HG02852 (cell line): ENCODE data around the gene CDC123.
A peak's percentile ranks its signal among the peaks of the same experiment; 100 is the strongest.
"Not testable (repeated sequence)": the region's sequence is repeated elsewhere in the genome, so short reads cannot be mapped to it uniquely, and the experiment has no call there.

Source experiments
- ATAC-seq: cut with Tn5 transposase; IDR thresholded peaks from one replicate; pipeline ENCODE4 v1.9.1; 2021; ENCODE audit warnings: mild to moderate bottlenecking, moderate library complexity; ENCODE audit not compliant: unreplicated experiment

The CDC123 gene, protein sequence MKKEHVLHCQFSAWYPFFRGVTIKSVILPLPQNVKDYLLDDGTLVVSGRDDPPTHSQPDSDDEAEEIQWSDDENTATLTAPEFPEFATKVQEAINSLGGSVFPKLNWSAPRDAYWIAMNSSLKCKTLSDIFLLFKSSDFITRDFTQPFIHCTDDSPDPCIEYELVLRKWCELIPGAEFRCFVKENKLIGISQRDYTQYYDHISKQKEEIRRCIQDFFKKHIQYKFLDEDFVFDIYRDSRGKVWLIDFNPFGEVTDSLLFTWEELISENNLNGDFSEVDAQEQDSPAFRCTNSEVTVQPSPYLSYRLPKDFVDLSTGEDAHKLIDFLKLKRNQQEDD

DNA sequence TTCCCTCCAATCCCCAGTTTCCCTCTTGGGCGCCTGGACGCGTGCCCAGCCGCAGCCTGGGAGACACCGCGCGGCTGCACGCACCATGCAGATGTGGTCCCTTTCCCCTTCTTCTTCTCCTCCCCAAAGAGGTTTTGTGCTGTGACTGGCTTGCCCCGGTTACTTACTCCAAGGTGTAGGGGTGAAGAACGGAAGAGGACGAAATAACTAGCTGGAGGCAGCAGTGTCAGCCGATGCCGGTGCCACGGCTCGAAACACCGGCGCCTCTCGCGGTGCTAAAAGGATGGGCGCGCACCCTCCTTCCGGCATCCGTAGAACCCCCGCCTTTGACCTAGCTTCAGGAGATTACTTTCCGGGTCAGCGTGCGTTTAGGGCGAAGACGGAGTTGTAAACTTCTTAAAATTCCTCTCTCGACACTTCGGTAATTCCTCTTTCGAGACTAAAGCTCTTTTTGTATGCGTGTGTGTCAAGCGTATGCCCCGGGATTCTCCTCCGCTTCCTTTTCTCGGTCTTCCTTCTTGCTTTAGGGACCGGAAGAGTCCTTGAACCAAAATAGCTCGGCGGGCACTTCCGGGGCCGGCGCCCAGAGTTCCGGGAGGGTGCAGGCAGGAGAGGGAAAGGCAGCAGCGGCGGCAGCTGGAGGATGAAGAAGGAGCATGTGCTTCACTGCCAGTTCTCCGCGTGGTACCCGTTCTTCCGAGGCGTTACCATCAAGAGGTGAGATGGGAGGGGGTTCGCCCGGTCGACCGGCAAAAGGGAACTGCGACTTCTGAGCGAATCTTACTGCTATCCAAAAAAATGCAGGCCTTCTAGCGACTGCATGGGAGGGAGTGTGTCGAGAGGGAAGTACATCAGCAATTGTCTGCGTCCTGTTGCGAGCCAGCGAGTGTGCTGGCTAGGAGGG, at the start of gene CDC123, which contains the start of gene NUDT5:
TSS of gene CDC123 (plus strand) at position 586 of the 904 bp plus-strand sequence. CDS start at position 644, 58 bp downstream.
TSS of gene NUDT5 (minus strand) at position 289 of the 904 bp plus-strand sequence. CDS start 9,600 bp downstream, outside the sequence.
- ATAC-seq, result peak; percentile 87

DNA sequence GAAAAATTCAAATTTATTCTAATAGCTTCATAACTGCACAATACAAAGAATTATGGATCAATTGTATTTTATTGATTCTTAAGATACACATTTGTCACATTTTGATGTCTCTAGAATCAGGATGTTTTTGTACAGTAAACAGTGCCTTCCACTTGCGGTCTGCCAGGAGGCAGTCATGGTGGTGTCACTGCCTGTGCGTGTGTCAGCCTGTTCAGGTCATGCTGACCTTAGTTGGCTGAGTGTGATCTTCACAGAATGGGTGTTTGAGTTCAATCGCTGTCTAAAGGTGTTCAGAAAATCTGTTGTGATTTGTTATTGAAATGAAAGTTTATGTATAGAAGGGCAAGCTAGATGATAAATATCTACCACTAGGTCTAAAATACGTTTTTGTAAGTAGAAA, 45.8 kb upstream of the CDC123 start:
- ATAC-seq, result no peak

DNA sequence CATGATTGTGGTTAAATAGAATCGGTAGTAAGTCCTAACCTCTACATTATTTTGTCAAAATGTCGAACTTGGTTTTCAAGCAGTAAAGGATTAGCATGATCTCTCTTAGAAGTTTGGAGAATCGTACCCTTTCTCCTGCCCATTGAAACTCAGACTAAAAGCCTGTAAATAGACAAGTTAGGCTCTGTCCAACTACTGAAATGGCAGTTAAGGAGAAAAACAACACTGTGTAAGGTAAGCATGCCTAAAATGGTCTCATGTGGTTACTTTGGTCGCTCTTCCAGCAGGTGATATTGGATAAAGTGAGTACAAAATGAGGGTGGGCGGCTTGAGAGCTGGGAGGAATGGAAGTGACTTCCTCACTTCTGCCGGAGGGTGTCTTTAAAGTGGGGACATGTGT, 41.5 kb upstream of the CDC123 start:
- no peak for ATAC-seq

DNA sequence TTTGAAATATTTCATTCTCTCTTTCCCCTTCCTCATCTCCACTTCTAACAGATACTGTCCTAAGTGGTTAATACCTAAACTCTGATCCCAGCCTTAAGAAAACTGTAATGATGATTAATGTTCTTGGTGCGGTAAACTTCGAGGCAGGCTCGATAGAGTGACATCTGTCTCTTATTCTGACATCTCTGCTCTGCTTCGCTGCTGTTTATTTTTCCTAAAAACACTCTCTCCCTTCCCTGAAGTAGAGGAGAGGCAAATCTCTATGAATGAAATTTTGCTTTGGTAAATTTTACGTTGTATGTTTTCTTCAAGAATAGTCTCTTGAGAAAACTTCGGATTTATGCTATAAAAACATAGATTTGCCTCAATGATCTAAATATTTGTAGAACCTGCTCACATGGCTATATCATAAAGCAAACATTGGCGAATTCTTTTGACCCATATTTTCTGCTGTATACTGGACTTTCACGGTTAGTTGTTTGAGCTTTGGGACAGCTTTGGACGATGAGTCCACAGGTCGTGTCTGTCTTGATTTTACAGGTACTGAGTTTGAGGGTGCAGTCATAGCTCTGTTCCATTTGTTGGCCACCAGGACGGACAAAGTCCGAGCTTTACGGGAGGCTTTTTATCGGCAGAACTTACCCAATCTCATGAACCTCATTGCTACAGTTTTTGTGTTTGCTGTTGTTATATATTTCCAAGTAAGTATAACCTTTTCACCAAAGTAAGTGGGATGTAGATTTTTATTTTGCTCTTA, 39.4 kb upstream of the CDC123 start:
- no peak for ATAC-seq

DNA sequence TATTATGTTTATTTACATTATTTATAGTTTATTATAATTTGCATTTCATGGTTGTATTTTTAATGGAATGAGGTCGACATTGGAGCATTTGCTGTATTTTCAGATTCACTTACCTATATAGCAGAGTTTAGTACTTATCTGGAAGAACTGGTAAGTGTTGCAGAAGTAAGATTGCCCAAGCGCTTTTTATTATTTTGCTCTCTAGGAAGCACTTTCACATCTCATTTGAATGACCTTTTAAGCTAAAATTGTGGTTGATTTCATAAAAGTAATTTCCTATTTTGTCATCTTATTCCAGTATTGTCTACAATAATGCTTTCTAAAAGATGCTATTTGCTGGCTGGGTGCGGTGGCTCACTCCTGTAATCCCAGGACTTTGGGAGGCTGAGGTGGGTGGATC, 37.9 kb upstream of the CDC123 start:
- no peak for ATAC-seq

DNA sequence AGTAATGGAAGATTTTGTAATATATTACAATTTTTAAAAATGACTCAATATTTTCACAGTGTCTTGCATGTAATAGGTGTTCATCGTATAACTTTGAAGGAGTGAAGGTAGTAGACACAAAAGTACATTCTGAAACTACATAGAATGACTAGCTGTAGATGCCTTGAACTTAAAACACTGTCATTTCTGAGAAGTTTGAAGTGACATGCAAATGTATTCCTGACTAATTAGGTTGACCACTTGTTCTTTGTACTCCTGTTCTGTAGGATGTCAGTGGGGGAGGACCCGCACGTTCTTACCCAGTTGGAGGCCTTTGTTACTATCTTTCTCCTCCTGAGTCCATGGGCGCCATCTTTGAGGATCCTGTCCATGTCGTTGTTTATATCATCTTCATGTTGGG, 35.3 kb upstream of the CDC123 start:
- ATAC-seq, result no peak

DNA sequence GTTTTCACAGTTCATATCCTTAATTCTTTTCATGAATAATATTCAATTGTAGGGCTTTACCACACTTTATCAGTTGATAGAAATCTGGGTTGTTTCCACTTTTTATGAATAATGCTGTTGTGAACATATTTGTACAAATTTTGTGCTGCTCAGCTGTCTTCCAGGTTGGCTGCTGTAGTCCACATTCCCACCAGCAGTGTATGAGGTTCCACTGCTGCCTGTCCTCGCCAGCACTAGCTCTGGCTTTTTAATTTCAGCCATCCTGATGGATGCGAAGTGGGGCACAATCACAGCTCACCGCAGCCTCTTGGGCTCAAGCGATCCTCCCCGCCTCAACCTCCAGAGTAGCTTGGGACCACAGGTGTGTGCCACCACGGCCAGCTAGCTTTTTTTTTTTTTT, 33.1 kb upstream of the CDC123 start:
- no peak for ATAC-seq

DNA sequence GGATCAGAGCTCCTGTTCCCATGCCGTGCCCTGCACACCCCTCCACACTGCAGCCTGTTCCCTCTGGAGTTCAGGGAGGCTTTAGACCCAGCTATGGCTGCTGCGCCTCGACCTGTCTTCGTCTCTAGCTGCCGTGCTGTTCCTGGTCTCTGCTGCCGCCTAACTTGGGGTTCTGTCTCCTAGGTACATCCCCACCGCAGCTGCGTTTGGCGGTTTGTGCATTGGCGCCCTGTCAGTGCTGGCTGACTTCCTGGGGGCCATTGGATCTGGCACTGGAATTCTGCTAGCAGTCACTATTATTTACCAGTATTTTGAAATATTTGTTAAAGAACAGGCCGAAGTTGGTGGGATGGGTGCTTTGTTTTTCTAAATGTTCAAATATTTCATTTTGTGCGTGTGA, 31.9 kb upstream of the CDC123 start:
- ATAC-seq, result no peak

DNA sequence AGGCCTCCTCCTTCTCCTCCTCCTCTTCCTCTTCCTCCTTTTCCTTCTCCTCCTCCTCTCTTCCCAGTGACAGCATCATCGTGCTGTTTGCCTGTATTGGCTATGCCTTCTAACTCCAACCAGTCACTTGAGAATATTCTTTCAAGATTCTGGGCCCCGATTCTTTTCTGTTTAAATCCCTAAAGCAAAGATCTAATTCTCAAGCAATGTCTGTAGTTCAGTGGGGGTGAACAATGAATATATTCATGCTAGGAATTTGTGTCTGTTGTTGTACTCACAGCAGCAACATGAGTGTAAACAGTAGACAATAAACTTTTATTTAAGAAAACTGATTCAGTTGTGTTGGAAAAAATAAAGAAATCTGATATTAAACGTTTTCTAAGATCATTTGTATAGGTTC, 31.0 kb upstream of the CDC123 start:
- ATAC-seq, result no peak

DNA sequence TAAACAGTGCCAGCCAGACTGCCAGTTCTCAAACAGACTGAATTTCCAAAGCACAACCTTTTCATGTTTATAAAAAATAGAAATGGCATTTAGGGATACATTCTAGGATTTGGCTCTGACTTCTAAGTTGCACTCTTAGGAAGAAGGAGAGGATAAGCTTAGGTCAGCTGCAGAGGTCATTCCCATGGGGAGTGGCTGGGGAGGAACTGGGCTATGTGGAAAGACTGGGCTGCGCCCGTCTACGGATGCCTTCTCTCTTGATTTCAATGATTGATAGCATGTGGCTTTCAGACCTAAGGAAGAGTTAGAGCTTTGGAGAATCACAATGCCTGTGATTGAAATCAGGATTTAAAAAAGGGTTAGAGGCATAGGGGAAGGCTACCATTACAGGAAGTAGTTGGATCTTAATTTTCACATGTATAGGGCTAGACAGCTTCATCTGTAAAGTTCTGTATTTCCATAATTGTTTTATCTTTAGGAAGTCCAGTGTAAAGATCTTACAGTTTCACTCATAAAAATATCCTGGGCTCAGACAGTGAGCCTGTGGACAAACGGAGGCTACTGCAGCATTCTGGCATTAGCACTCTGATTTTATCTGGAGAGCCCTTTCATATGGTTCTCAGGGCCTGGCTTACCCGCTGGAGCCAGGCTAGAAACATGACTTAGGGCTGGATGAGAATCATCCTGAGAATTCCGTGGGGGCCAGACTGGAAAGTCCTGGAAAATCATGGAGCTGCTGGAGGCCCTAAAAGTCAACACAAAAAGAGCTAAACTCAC, 29.8 kb upstream of the CDC123 start:
- ATAC-seq, result no peak

DNA sequence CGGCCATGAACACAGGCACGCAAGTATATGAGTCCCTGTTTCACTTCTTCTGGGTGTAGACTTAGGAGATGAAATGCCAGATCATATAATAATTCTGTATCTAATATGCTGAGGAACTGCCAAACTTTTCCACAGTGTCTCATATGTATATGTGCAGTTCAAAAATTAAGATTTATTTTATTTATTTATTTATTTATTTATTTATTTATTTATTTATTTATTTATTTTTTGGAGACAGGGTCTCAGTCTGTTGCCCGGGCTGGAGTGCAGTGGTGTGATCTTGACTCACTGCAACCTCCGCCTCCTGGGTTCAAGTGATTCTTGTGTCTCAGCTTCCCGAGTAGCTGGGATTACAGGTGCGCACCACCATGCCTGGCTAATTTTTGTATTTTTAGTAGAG, 24.5 kb upstream of the CDC123 start:
- ATAC-seq, result not testable (repeated sequence)

DNA sequence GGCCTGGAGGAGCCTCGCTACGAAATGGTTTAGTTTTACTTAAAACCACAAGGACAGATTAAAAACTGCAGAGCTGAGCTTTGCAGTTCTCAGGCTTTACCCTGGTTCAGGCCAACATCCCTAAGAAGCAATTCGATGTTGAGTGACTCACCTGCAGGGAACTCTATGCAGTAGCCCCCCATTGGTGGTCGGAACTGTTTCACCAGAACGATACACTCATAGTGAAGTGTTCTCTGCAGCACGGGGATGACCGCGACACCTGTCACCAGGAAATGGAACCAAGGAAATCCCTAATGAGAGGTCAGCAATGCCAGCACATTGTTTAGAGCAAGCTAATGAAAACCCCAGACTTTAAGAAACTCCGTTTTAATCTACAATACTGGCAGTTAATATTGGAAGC, 18.3 kb upstream of the CDC123 start:
- ATAC-seq, result no peak

DNA sequence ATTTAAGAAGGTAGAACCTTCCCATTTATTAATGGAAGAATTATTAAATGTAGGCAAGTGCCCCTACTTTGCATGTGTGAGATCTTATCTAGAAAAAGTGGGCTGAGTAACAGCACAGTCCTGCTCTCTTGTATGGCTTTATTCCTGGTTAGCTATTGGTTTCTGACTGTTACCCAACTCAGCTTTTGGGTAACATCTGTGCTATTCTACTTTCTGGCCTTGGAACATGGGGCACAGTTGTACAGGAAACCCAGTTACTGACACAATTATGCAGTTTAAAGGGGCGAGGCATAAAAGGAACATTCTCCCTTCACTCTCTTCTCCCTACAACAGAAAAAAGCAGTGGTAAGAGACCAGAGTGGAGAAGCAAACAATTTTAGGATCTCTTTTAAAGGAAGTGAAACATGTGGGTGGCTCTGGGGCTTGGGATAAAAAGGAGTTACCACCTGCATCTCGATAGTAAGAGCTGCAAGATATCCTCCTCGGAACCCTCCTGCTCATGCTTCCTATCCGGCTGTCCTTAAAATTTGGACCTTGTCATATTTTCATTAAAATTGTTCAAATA, 16.3 kb upstream of the CDC123 start:
- ATAC-seq, result no peak

DNA sequence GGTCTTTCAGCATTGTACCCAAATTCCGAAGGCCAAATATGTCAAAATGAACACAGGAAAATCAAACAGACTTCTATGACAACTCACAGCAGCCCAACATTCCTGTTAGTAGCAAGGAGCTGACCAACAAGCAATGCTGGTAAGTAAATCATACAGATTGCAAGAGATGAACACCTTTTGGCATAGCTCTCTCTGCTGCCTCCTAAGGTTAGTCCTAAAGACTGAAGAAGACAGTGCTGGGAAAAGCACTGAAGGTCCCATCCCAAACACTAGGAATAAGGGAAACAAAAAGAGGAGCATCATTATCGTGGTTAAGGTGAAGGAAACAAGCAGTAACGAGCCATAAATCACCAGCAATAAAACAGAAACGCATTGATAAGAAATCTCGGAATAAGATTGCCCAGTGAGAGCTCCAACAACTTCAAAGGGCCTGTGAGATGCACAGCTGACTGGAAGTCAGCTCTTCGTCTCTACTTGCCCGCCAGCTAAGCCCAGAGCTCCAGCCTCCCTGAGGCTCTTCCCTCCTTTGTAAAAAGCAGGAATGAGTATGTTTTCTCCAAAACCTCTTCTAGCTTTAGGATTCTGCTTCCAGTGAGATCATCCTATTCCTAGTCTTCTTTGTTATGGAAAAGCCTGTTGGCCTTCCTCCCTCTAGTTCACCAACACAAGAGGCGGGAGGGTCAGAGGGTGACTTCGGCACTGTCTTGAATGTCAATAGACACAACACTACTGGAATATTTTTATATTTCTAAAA, 15.6 kb upstream of the CDC123 start:
- no peak for ATAC-seq

DNA sequence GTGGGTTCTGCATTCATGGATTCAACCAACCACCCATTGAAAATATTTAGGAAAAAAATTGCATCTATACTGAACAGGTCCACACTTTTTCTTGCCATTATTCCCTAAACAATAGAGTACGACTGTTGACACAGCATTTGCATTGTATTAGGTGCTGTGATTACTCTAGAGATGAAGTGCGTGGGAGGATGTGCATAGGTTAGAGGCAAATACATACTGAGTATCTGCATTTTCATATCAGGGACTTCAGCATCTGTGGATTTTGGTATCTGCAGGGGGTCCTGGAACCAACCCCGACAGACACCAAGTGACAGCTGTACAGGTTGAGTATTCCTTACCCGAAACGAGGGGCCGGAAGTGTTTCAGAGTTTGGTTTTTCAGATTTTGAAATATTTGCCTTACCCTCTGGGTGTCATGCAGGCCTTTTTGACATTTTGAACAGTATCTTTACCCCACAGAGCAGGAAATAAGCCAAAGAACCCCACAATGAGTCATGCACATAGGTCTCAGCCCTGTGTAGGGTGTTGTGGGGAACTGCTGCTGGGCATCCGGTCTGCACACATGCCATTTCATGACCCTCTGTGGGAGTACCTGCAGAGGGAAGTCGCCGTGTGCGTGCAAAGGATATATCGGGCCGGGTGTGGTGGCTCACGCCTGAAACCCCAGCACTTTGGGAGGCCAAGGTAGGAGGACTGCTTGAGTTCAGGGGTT, 14.8 kb upstream of the CDC123 start:
- no peak for ATAC-seq

DNA sequence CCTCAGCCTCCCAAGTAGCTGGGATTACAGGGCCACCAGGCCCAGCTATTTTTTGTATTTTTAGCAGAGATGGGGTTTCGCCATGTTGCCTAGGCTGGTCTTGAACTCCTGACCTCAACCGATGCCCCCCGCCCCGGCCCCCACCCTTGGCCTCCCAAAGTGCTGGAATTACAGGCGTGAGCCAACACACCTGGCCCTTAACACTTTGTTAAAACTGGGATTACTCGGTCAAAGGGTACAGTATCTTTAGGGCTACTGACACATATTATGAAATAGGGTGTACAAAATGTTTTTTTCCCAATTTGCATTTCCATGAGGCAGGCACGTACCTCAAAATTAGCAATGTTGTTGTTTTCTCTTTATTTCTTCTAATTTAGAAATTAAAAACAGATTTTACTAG, 11.8 kb upstream of the CDC123 start:
- no peak for ATAC-seq

DNA sequence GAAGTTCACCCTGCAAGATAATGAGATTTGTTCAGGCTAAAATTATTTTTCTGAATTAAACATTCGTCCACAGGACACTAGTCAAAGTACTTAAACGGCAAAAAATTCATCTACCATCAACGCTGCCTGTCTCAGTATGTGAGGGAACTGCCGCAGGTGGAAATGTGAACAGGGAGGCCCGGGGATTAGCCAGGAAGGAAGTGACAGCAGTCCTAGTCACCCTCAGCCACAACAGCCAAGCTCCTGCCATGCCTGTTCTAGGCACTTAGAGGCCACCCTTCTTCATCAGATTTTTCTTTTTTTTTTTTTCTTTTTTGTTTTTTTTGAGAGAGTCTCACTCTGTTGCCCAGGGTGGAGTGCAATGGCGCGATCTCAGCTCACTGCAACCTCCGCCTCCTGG, 9.7 kb upstream of the CDC123 start:
- no peak for ATAC-seq

DNA sequence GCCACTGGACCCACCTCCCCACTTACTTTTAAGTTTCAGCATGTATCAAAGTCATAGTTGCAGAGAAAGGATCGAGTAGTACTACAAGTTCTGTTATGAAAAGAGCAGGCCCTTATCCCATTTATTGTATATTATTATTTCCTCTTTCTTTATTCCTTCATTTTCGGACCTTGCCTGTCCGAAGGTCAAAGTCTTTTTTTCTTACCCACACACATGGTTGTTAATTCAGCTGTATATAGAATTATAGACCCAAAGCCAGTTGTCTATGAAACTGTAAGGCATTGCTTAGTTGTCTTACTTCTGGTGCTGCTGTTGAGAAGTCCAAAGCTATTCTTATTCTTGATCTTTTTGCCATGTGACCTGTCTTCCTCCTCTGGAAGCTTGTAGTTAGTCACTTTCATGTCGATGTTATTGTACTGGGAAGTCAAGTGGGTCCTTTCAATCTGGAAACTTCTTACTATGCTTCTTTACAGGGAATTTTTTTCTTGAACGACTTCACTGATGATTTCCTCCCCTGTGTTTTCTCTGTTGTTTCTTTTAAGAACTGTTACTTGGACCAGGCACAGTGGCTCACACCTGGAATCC, 8.6 kb upstream of the CDC123 start:
- no peak for ATAC-seq
